HEK293 (cell line): ENCODE data around the gene OR5W2.

Source experiments
- CTCF ChIA-PET: fragments of 350-600 bp; formaldehyde crosslinking; extraction: SDS; loops from one replicate; lab custom pipeline; 2021; ENCODE audit warnings: antibody characterized with exemption; lab: Yijun Ruan, JAX
- POLR2A ChIA-PET: fragments of 300-600 bp; formaldehyde crosslinking; extraction: SDS; loops from one replicate; lab custom pipeline; 2020; ENCODE audit warnings: antibody characterized with exemption, inconsistent platforms; lab: Yijun Ruan, JAX
- H3K27ac ChIP-seq: fragments of 200-500 bp; sonication (Bioruptor generic); 2 replicates; pipeline ENCODE4 v1.5.1; 2014; ENCODE audit warnings: low read depth, low read length, control low read depth, inconsistent platforms; ENCODE audit errors: extremely low read depth
- H3K36me3 ChIP-seq, 2 experiments: fragments of 200-500 bp in 1 of 2; sonication (Bioruptor generic) in 1 of 2; 1 replicate in 1 of 2; 2 replicates in 1 of 2; pipeline ENCODE4 v1.5.1; 2014 to 2017; ENCODE audit warnings: inconsistent platforms in 2 of 2, low read length in 2 of 2; ENCODE audit not compliant: control insufficient read depth in 2 of 2, insufficient read depth in 1 of 2
- H3K4me1 ChIP-seq: fragments of 200-500 bp; sonication (Bioruptor generic); 2 replicates; pipeline ENCODE4 v1.5.1; 2014; ENCODE audit warnings: mild to moderate bottlenecking, low read length, inconsistent platforms; ENCODE audit not compliant: control insufficient read depth, insufficient read depth
- H3K4me3 ChIP-seq: 2 replicates; pipeline ENCODE4 v1.5.1; 2011; ENCODE audit warnings: low read depth, mild to moderate bottlenecking, control low read depth, low read length, moderate library complexity
- H3K9me3 ChIP-seq: fragments of 200-500 bp; sonication (Bioruptor generic); 2 replicates; pipeline ENCODE4 v1.5.1; 2014; ENCODE audit warnings: low read depth, low read length, inconsistent platforms; ENCODE audit not compliant: control insufficient read depth, insufficient read depth
- BCL6B ChIP-seq: fragments of 450-650 bp; formaldehyde crosslinking; IDR thresholded peaks from 2 replicates; pipeline ENCODE4 v1.5.1; 2017; ENCODE audit warnings: missing biosample characterization, missing genetic modification characterization
- ELK4 ChIP-seq: IDR thresholded peaks from 2 replicates; pipeline ENCODE4 v1.6.1; 2011; ENCODE audit warnings: mild to moderate bottlenecking, low read depth, low read length, borderline replicate concordance
- GLIS1 ChIP-seq: fragments of 450-650 bp; formaldehyde crosslinking; IDR thresholded peaks from 2 replicates; pipeline ENCODE4 v1.5.1; 2016; ENCODE audit warnings: missing biosample characterization, missing genetic modification characterization
- INSM2 ChIP-seq: fragments of 450-650 bp; formaldehyde crosslinking; IDR thresholded peaks from 2 replicates; pipeline ENCODE4 v1.5.1; 2016; ENCODE audit warnings: missing biosample characterization, missing genetic modification characterization
- KLF17 ChIP-seq: fragments of 450-650 bp; formaldehyde crosslinking; IDR thresholded peaks from 2 replicates; pipeline ENCODE4 v1.5.1; 2016; ENCODE audit warnings: missing biosample characterization, missing genetic modification characterization
- PRDM10 ChIP-seq: fragments of 450-650 bp; formaldehyde crosslinking; IDR thresholded peaks from 2 replicates; pipeline ENCODE4 v1.5.1; 2016; ENCODE audit warnings: missing biosample characterization, missing genetic modification characterization
- PRDM4 ChIP-seq: fragments of 450-650 bp; formaldehyde crosslinking; IDR thresholded peaks from 2 replicates; pipeline ENCODE4 v1.5.1; 2017; ENCODE audit warnings: missing biosample characterization, missing genetic modification characterization
- REPIN1 ChIP-seq: fragments of 450-650 bp; formaldehyde crosslinking; IDR thresholded peaks from 2 replicates; pipeline ENCODE4 v1.5.1; 2017; ENCODE audit warnings: missing biosample characterization, missing genetic modification characterization, low read depth
- SCRT2 ChIP-seq: fragments of 450-650 bp; formaldehyde crosslinking; IDR thresholded peaks from 2 replicates; pipeline ENCODE4 v1.5.1; 2016; ENCODE audit warnings: missing biosample characterization, missing genetic modification characterization
- SP3 ChIP-seq: fragments of 450-650 bp; formaldehyde crosslinking; IDR thresholded peaks from 2 replicates; pipeline ENCODE4 v1.5.1; 2016; ENCODE audit warnings: missing biosample characterization, missing genetic modification characterization
- SP7 ChIP-seq: fragments of 450-650 bp; formaldehyde crosslinking; IDR thresholded peaks from 2 replicates; pipeline ENCODE4 v1.5.1; 2016; ENCODE audit warnings: missing biosample characterization, missing genetic modification characterization
- ZNF133 ChIP-seq: fragments of 450-650 bp; formaldehyde crosslinking; IDR thresholded peaks from 2 replicates; pipeline ENCODE4 v1.5.1; 2016; ENCODE audit warnings: missing biosample characterization, missing genetic modification characterization
- ZNF146 ChIP-seq: fragments of 450-650 bp; formaldehyde crosslinking; IDR thresholded peaks from 2 replicates; pipeline ENCODE4 v1.5.1; 2016; ENCODE audit warnings: missing biosample characterization, missing genetic modification characterization
- ZNF26 ChIP-seq: fragments of 450-650 bp; formaldehyde crosslinking; IDR thresholded peaks from 2 replicates; pipeline ENCODE4 v1.5.1; 2016; ENCODE audit warnings: missing biosample characterization, missing genetic modification characterization
- ZNF280C ChIP-seq: fragments of 450-650 bp; formaldehyde crosslinking; IDR thresholded peaks from 2 replicates; pipeline ENCODE4 v1.5.1; 2016; ENCODE audit warnings: missing biosample characterization, missing genetic modification characterization
- ZNF426 ChIP-seq: fragments of 450-650 bp; formaldehyde crosslinking; IDR thresholded peaks from 2 replicates; pipeline ENCODE4 v1.5.1; 2017; ENCODE audit warnings: missing biosample characterization, missing genetic modification characterization, mild to moderate bottlenecking, inconsistent platforms, moderate library complexity
- ZNF48 ChIP-seq: fragments of 450-650 bp; formaldehyde crosslinking; IDR thresholded peaks from 2 replicates; pipeline ENCODE4 v1.5.1; 2016; ENCODE audit warnings: missing biosample characterization, missing genetic modification characterization
- ZNF530 ChIP-seq: fragments of 450-650 bp; formaldehyde crosslinking; IDR thresholded peaks from 2 replicates; pipeline ENCODE4 v1.5.1; 2016; ENCODE audit warnings: low read depth, missing biosample characterization, missing genetic modification characterization
- ZNF654 ChIP-seq: fragments of 450-650 bp; formaldehyde crosslinking; IDR thresholded peaks from 2 replicates; pipeline ENCODE4 v1.5.1; 2016; ENCODE audit warnings: low read depth, missing biosample characterization, missing genetic modification characterization
- ZNF677 ChIP-seq: fragments of 450-650 bp; IDR thresholded peaks from 2 replicates; pipeline ENCODE4 v1.5.0; 2018; ENCODE audit warnings: missing biosample characterization, mild to moderate bottlenecking, missing genetic modification characterization, moderate library complexity

The OR5W2 gene

GRCh38 chr11:55949330-55949729 is 34.9 kb upstream of the OR5W2 start (continued):
- TF ChIP-seq INSM2 (tag by site-specific recombination) = no peak
- TF ChIP-seq ZNF677 (tag by site-specific recombination) = no peak
- TF ChIP-seq ZNF26 = no peak
- no peak for TF ChIP-seq ZNF146 (tag by site-specific recombination)

GRCh38 chr11:55942785-55943392 is 28.5 kb upstream of the OR5W2 start:
- TF ChIP-seq KLF17 (tag by site-specific recombination) (no peak), ZNF654 (peak; percentile 50), SP7 (no peak), SCRT2 (tag by site-specific recombination) (peak; percentile 78), PRDM10 (tag by site-specific recombination) (no peak), SP3 (tag by site-specific recombination) (no peak), ELK4 (no peak), ZNF133 (tag by site-specific recombination) (no peak), PRDM4 (tag by site-specific recombination) (no peak), ZNF48 (tag by site-specific recombination) (no peak), REPIN1 (no peak), BCL6B (tag by site-specific recombination) (no peak), GLIS1 (tag by site-specific recombination) (no peak), ZNF280C (tag by site-specific recombination) (no peak), ZNF530 (tag by site-specific recombination) (no peak), ZNF426 (no peak)
- TF ChIP-seq, all 188 proteins: peak for 2
- H3K4me3 ChIP-seq = no peak overlapping the region
- H3K9me3 ChIP-seq = no peaks in the 10 kb centered on the region
- H3K27ac ChIP-seq = no peak overlapping the region
- no peaks in the 10 kb centered on the region for H3K4me1 ChIP-seq
- ChIA-PET POLR2A (no interaction called here), CTCF (no interaction called here)
- no peaks in the 10 kb centered on the region for H3K36me3 ChIP-seq
